Upper lobe of right lung (tissue), 1 donor: ENCODE results near the gene GMDS. TPM values are rescaled to one million over a fixed set of nuclear protein-coding genes. Genes with fewer than 3 reads are reported as not detected.

Experiments used
- ATAC-seq: fragments of 200-7000 bp; cut with Tn5 transposase; one replicate; pipeline ENCODE4 v1.9.1; 2020; ENCODE audit warnings: mild to moderate bottlenecking, moderate library complexity
- DNase-seq: peaks from one replicate; pipeline ENCODE4 v3.0.0-alpha.2; 2020
- H3K27ac ChIP-seq: fragments of 200-600 bp; one replicate; pipeline ENCODE4 v1.8.0; 2022
- H3K27me3 ChIP-seq: fragments of 200-600 bp; one replicate; pipeline ENCODE4 v1.8.0; 2022; ENCODE audit warnings: mild to moderate bottlenecking
- H3K36me3 ChIP-seq: fragments of 200-600 bp; one replicate; pipeline ENCODE4 v1.8.0; 2022
- H3K4me1 ChIP-seq: fragments of 200-600 bp; one replicate; pipeline ENCODE4 v1.8.0; 2022
- H3K4me3 ChIP-seq: fragments of 200-600 bp; one replicate; pipeline ENCODE4 v1.8.0; 2022; ENCODE audit warnings: mild to moderate bottlenecking
- H3K9me3 ChIP-seq: fragments of 200-600 bp; one replicate; pipeline ENCODE4 v1.8.0; 2022
- intact Hi-C: fragments of 100-400 bp; cut with DNase I; formaldehyde crosslinking; loops from one replicate; pipeline ENCODE4 v1.11.0; 2022
- total RNA-seq: library from RNA; stranded (reverse); fragmentation: NEBNext Ultra II Directional; extraction: Animal tissue kit (Norgen Biotek cat#: 25700); gene quantifications from one replicate; pipeline ENCODE4 v1.2.1, GENCODE V29; 2021
- TF ChIP-seq, protein P1 (sequence below): fragments of 200-600 bp; IDR thresholded peaks from one replicate; pipeline ENCODE4 v1.8.0; 2022; ENCODE audit warnings: antibody characterized with exemption
- donor health status: DM: no; HTN: yes; CAD: no; lungs with severe emphysema.

The GMDS gene
- total RNA-seq, 1 donor from 2014 or later: 12.2 TPM

DNA sequence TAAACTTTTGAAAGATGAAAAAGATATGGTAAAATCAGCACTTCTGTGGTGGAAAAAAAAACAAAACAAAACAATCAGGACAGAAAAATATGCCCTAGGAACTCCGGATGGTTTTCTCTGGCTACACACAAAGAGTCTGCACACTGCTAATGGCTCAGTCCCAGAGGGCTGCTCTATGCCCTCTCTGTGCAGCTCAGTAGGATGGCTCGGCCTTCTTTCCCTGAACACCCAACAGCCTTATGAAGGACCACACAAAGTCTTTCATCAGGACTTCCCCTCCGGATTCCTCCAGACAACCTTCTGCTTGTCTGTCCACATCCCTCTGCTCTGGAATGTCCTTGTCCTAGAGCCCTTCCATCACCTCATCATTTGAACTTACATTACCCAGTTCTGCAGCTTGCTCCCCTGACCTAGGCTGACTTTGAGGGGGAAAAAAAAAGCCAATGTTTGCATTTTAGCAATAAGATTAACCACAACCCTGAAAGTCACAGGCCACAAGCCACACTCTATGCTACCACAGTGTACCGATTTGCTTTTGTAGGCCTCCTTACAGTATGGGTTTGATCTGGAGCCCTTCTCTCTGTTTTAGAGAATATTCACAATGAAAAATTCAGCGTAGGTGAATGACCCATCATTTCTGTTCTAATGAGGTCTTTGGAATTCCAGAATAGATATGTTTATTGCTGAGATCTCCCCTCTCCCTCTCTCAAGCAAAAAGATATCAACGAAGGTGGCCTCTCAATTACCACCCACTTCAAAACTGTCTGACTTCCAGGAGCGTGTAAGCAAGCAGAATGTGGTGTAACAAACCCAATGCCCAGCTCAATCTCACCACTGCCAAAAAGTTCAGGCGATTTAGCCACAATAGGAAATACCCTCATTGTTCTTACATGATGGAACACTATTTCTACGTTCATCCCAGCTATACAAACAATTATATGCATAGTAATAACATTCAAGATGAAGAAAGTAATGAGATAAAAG is 164.0 kb downstream of the GMDS start:
- Histone ChIP-seq H3K27me3 (no peaks in the 10 kb centered on the region), H3K27ac (no peak overlapping the region), H3K4me3 (no peak overlapping the region), H3K9me3 (no peaks in the 10 kb centered on the region), H3K4me1 (no peaks in the 10 kb centered on the region), H3K36me3 (no peaks in the 10 kb centered on the region)
- TF ChIP-seq, protein P1, sequence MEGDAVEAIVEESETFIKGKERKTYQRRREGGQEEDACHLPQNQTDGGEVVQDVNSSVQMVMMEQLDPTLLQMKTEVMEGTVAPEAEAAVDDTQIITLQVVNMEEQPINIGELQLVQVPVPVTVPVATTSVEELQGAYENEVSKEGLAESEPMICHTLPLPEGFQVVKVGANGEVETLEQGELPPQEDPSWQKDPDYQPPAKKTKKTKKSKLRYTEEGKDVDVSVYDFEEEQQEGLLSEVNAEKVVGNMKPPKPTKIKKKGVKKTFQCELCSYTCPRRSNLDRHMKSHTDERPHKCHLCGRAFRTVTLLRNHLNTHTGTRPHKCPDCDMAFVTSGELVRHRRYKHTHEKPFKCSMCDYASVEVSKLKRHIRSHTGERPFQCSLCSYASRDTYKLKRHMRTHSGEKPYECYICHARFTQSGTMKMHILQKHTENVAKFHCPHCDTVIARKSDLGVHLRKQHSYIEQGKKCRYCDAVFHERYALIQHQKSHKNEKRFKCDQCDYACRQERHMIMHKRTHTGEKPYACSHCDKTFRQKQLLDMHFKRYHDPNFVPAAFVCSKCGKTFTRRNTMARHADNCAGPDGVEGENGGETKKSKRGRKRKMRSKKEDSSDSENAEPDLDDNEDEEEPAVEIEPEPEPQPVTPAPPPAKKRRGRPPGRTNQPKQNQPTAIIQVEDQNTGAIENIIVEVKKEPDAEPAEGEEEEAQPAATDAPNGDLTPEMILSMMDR: no peak
- intact Hi-C loops: no loop called here
- ATAC-seq (no peak), DNase-seq (no peak)

DNA sequence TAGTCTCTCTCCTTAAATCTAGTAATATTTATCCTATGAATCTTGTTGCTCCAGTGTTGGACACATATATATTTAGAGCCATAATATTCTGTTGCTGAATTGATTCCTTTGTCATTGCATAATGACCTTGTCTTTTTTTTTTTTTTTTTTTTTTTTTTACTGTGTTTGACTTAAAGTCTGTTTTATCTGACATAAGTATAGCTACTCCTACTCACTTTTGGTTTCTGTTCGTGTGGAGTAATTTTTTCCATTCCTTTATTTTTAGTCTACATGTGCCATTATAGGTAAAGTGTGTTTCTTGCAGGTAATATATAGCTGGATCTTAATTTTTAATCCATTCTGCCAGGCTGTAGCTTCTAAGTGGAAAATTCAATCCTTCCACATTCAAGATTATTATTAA is 166.5 kb downstream of the GMDS start:
- Histone ChIP-seq H3K36me3 (no peaks in the 10 kb centered on the region), H3K27ac (no peak overlapping the region), H3K4me3 (no peak overlapping the region), H3K9me3 (no peaks in the 10 kb centered on the region), H3K27me3 (no peaks in the 10 kb centered on the region), H3K4me1 (no peaks in the 10 kb centered on the region)
- TF ChIP-seq, protein P1: no peak
- ATAC-seq (no peak), DNase-seq (no peak)
- intact Hi-C loops: no loop called here

DNA sequence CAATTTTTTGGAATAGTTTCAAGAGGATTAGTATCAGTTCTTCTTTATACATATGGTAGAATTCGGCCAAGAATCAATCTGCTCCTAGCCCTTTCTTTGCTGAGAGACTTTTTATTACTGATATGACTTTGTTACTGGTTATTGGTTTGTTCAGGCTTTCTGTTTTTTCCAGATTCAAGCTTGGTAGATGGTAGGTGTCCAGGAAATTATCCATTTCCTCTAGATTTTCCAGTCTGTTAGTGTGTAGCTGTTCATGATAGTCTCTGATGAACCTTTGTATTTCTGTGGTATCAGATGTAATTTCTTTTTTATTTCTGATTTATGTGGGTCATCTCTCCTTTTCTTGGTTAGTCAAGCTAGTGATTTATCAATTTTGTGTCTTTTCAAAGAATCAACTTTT is 167.6 kb downstream of the GMDS start:
- ATAC-seq: no peak
- intact Hi-C loops: no loop called here

DNA sequence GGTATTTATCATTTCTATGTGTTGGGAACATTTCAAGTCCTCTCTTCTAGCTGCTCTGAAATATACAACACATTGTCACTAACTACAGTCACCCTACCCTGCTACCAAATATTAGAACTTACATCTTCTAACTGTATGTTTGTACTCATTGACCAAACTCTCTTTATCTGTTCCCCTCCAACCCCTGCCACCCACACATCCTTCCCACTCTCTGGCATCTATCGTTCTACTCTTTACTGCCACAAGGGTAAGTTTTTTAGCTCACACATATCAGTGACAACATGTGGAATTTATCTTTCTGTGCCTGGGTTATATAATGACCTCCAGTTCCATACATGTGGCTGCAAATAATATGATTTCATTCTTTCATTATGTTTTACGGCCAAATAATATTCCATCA is 171.9 kb downstream of the GMDS start:
- Histone ChIP-seq H3K27me3 (no peaks in the 10 kb centered on the region), H3K36me3 (no peaks in the 10 kb centered on the region), H3K4me1 (no peaks in the 10 kb centered on the region), H3K27ac (no peak overlapping the region), H3K4me3 (no peak overlapping the region), H3K9me3 (no peaks in the 10 kb centered on the region)
- ATAC-seq (no peak), DNase-seq (no peak)
- intact Hi-C loops: no loop called here
- TF ChIP-seq, protein P1: no peak

More for the DNA sequence above, 167.6 kb downstream of the GMDS start:
- Histone ChIP-seq H3K36me3 (no peaks in the 10 kb centered on the region), H3K4me1 (no peaks in the 10 kb centered on the region), H3K4me3 (no peak overlapping the region), H3K27ac (no peak overlapping the region), H3K9me3 (no peaks in the 10 kb centered on the region), H3K27me3 (no peaks in the 10 kb centered on the region)
- DNase-seq: no peak
- TF ChIP-seq, protein P1: no peak

DNA sequence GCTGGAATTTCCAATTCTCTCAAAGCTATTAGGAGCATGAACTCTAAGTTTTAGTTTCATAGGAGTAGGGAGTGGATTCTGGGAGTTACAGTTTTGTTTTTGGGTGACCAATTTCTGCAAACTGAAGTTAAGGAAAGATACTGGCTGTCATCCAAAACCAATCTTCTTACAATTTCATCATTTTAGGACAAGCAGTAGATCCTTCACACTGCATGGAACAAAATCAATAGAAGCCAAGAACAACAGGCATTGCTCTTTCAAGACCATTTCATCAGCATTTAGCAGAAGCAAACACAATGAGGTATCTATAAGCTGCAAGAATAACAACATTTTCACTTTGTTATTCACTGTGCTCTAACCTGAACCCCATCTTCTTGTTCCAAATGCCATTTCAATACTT is 173.0 kb downstream of the GMDS start:
- no peak for DNase-seq
- H3K9me3 ChIP-seq: no peaks in the 10 kb centered on the region
- no peaks in the 10 kb centered on the region for H3K4me1 ChIP-seq
- intact Hi-C loops: no loop called here
- H3K27me3 ChIP-seq: no peaks in the 10 kb centered on the region
- TF ChIP-seq, protein P1: no peak
- no peak for ATAC-seq
- no peak overlapping the region for H3K4me3 ChIP-seq
- H3K27ac ChIP-seq: no peak overlapping the region
- H3K36me3 ChIP-seq: no peaks in the 10 kb centered on the region
